ENCODE results near the gene CTRB2.
"Not testable (repeated sequence)": the region's sequence is repeated elsewhere in the genome, so short reads cannot be mapped to it uniquely, and the experiment has no call there.

The CTRB2 gene

GRCh38 chr16:75225678-75226515 lies 18.9 kb upstream of the CTRB2 start:
- DNase-seq = no peak

- no peak for DNase-seq
Observed at GRCh38 chr16:75225092-75225491, 18.1 kb upstream of the CTRB2 start.

GRCh38 chr16:75224306-75225082 lies 17.5 kb upstream of the CTRB2 start:
- no peak for DNase-seq

- DNase-seq = not testable (repeated sequence)
Observed at GRCh38 chr16:75223129-75223528, 16.2 kb upstream of the CTRB2 start.

GRCh38 chr16:75222271-75222783 lies 15.4 kb upstream of the CTRB2 start:
- no peak for DNase-seq

- peak in 1 of 5 donors; percentile 56 for DNase-seq
Observed at GRCh38 chr16:75219838-75220237, 12.9 kb upstream of the CTRB2 start.

GRCh38 chr16:75219088-75219487 lies 12.1 kb upstream of the CTRB2 start:
- no peak for DNase-seq

GRCh38 chr16:75218256-75219076 lies 11.5 kb upstream of the CTRB2 start, which contains the start of gene CTRB1:
Gene CTRB1, plus strand, starts transcription at chr16:75218988. Its CDS starts 20 bp downstream, at chr16:75219008.
- no peak for DNase-seq

- DNase-seq = no peak
Observed at GRCh38 chr16:75217389-75217851, 10.5 kb upstream of the CTRB2 start.

GRCh38 chr16:75216576-75216975 lies 9.6 kb upstream of the CTRB2 start:
- no peak for DNase-seq

GRCh38 chr16:75216127-75216526 lies 9.2 kb upstream of the CTRB2 start:
- no peak for DNase-seq

- not testable (repeated sequence) for DNase-seq
Observed at GRCh38 chr16:75211286-75211685, 4.3 kb upstream of the CTRB2 start.

- no peak for DNase-seq
Observed at GRCh38 chr16:75209944-75210343, 3.0 kb upstream of the CTRB2 start.

- not testable (repeated sequence) for DNase-seq
Observed at GRCh38 chr16:75209514-75209913, 2.6 kb upstream of the CTRB2 start.

- DNase-seq = no peak
Observed at GRCh38 chr16:75208861-75209505, 2.0 kb upstream of the CTRB2 start.

GRCh38 chr16:75208242-75208825 lies 1.4 kb upstream of the CTRB2 start:
- DNase-seq = no peak

GRCh38 chr16:75207831-75208230 lies 870 bp upstream of the CTRB2 start:
- no peak for DNase-seq

- DNase-seq = not testable (repeated sequence)
Observed at GRCh38 chr16:75205961-75206748, 806 bp downstream of the CTRB2 start.

GRCh38 chr16:75205438-75205837 lies 1.5 kb downstream of the CTRB2 start:
- not testable (repeated sequence) for DNase-seq

- not testable (repeated sequence) for DNase-seq
Observed at GRCh38 chr16:75204905-75205304, 2.1 kb downstream of the CTRB2 start.

GRCh38 chr16:75204410-75204758 lies 2.6 kb downstream of the CTRB2 start:
- no peak for DNase-seq

Data from T-helper 1 cell (primary cell).